Mesothelial cell of epicardium (in vitro differentiated cells): Measurements from ENCODE around the gene SCFD2. TPM values are rescaled to one million over a fixed set of nuclear protein-coding genes. Genes with fewer than 3 reads are reported as not detected.
A peak's percentile ranks its signal among the peaks of the same experiment; 100 is the strongest.

Experiments
- DNase-seq, 2 experiments: peaks; one replicate each; pipeline ENCODE4 v3.0.0; 2021; ENCODE audit warnings: low spot score in 2 of 2; ENCODE audit not compliant: unreplicated experiment in 2 of 2
- H3K27ac Mint-ChIP-seq: 2 replicates; pipeline ENCODE4 v1.8.0; 2021; ENCODE audit warnings: mixed read lengths
- H3K27me3 Mint-ChIP-seq: 2 replicates; pipeline ENCODE4 v1.8.0; 2021; ENCODE audit warnings: low read depth, mixed read lengths
- H3K36me3 Mint-ChIP-seq: 2 replicates; pipeline ENCODE4 v1.8.0; 2021; ENCODE audit warnings: mixed read lengths
- H3K4me1 Mint-ChIP-seq: 2 replicates; pipeline ENCODE4 v1.8.0; 2021; ENCODE audit warnings: mixed read lengths
- H3K4me3 Mint-ChIP-seq: 2 replicates; pipeline ENCODE4 v1.8.0; 2021; ENCODE audit warnings: mild to moderate bottlenecking, moderate library complexity, mixed read lengths
- H3K9me3 Mint-ChIP-seq: 2 replicates; pipeline ENCODE4 v1.8.0; 2021; ENCODE audit warnings: mixed read lengths
- CTCF ChIP-seq: fragments of 200-600 bp; sonication (generic); IDR thresholded peaks from one replicate; pipeline ENCODE4 v1.5.0; 2021; ENCODE audit warnings: antibody characterized with exemption; ENCODE audit not compliant: unreplicated experiment
- total RNA-seq: library from RNA; stranded (reverse); gene quantifications from 3 replicates; pipeline ENCODE4 v1.2.1, GENCODE V29; 2021

The SCFD2 gene
- total RNA-seq, 1 donor from 2014 or later = 15.6 TPM

- Mint-ChIP-seq H3K27me3 (no peaks in the 10 kb centered on the region), H3K9me3 (peaks cover 7% of the 10 kb centered on the region), H3K36me3 (peaks cover 4% of the 10 kb centered on the region), H3K4me1 (peaks cover 27% of the 10 kb centered on the region), H3K4me3 (no peak overlapping the region), H3K27ac (no peak overlapping the region)
- TF ChIP-seq CTCF = no peak
- no peak for DNase-seq
Observed at GRCh38 chr4:52964561-52965101, 401.2 kb downstream of the SCFD2 start.

GRCh38 chr4:52964011-52964410 lies 401.9 kb downstream of the SCFD2 start:
- Mint-ChIP-seq H3K36me3 (no peaks in the 10 kb centered on the region), H3K4me1 (peaks cover 32% of the 10 kb centered on the region), H3K27me3 (no peaks in the 10 kb centered on the region), H3K27ac (no peak overlapping the region), H3K9me3 (peaks cover 1% of the 10 kb centered on the region), H3K4me3 (no peak overlapping the region)
- no peak for DNase-seq
- no peak for TF ChIP-seq CTCF

- Mint-ChIP-seq H3K36me3 (no peaks in the 10 kb centered on the region), H3K4me1 (peaks cover 36% of the 10 kb centered on the region), H3K27ac (no peak overlapping the region), H3K4me3 (no peak overlapping the region), H3K9me3 (no peaks in the 10 kb centered on the region), H3K27me3 (no peaks in the 10 kb centered on the region)
- TF ChIP-seq CTCF = no peak
- no peak for DNase-seq
Observed at GRCh38 chr4:52962721-52963120, 403.1 kb downstream of the SCFD2 start.

GRCh38 chr4:52961666-52962412 lies 404.0 kb downstream of the SCFD2 start:
- H3K4me1 Mint-ChIP-seq = peaks cover 45% of the 10 kb centered on the region
- TF ChIP-seq CTCF = no peak
- H3K4me3 Mint-ChIP-seq = no peak overlapping the region
- H3K9me3 Mint-ChIP-seq = no peaks in the 10 kb centered on the region
- H3K36me3 Mint-ChIP-seq = no peaks in the 10 kb centered on the region
- H3K27me3 Mint-ChIP-seq = no peaks in the 10 kb centered on the region
- DNase-seq = no peak
- H3K27ac Mint-ChIP-seq = no peak overlapping the region

GRCh38 chr4:52959541-52959940 lies 406.3 kb downstream of the SCFD2 start:
- DNase-seq = no peak
- no peaks in the 10 kb centered on the region for H3K9me3 Mint-ChIP-seq
- H3K27ac Mint-ChIP-seq = peak overlapping the region; percentile 73
- no peaks in the 10 kb centered on the region for H3K36me3 Mint-ChIP-seq
- peaks cover 55% of the 10 kb centered on the region for H3K4me1 Mint-ChIP-seq
- H3K27me3 Mint-ChIP-seq = no peaks in the 10 kb centered on the region
- no peak for TF ChIP-seq CTCF
- no peak overlapping the region for H3K4me3 Mint-ChIP-seq
